Measurements from ENCODE around the gene STK32A. TPM values are rescaled to one million over a fixed set of nuclear protein-coding genes. Genes with fewer than 3 reads are reported as not detected.

The STK32A gene
- polyA plus RNA-seq, 1 donor (not counting 4 experiments of a cell fraction or from before 2014, with no cell fraction given): 0.01 TPM

DNA sequence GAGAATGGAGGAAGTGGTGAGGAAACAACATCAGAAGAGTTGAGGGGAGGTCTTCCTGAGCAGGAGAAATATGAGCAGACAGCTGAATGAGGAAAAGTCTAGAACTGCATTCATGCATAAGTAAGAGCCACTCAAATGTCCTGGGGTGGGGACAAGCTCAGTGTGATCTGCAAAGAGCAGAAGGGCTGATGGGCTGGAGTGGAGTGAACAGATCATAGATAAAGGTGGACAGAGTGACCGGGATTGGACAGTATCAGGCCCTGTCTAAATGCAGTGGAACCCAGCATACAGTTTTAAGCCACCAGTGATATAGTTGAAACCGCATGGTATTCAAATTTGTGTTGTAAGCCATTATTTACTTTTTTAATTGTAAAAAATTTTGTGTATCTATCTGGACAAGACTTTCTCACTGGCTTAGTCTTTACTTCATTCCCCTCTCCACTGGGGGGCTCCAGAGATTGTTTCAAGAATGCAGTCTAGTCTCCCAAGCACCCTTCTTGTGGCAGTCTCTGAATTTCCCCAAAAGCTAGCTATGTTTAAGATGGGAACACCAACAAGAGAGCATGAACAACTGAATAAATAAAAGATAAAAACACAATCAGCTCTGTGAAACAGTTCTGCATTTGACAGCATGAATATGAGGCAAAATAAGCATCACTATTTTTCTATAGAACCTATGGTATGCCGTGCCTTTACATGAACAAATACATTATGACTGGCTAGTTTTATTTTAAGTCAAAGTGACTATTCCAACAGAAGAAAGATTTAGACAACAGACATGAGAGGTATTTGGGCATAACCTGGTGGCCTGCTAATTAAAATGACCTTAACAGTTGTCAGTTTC is 10.7 kb upstream of the STK32A start:
- no peak for FAIRE-seq
- Histone ChIP-seq H3K9ac (ENCODE audit: control insufficient read depth, extremely low read depth, insufficient read depth, low read length) (no peak overlapping the region), H3K4me1 (ENCODE audit: control insufficient read depth, extremely low read depth, insufficient read depth, low read length) (no peaks in the 10 kb centered on the region), H3K9me1 (ENCODE audit: control insufficient read depth, extremely low read depth, insufficient read depth, low read length) (no peaks in the 10 kb centered on the region), H3K4me2 (ENCODE audit: control insufficient read depth, extremely low read depth, insufficient read depth, low read depth, low read length) (no peak overlapping the region), H3K27ac (ENCODE audit: control insufficient read depth, insufficient read depth, low read length) (no peak overlapping the region), H3K4me3 (ENCODE audit: control insufficient read depth in 2 of 3, extremely low read depth in 1 of 3, insufficient read depth in 2 of 3, low read depth in 1 of 3, low read length in 3 of 3) (no peak overlapping the region), H3K9me3 (ENCODE audit: control insufficient read depth, low read depth, low read length) (no peaks in the 10 kb centered on the region), H3K27me3 (ENCODE audit: control insufficient read depth, extremely low read depth, insufficient read depth, low read length) (no peaks in the 10 kb centered on the region), H3K36me3 (ENCODE audit: control insufficient read depth in 2 of 2, extremely low read depth in 1 of 2, insufficient read depth in 2 of 2, low read length in 2 of 2) (no peaks in the 10 kb centered on the region), H4K20me1 (ENCODE audit: control insufficient read depth, extremely low read depth, insufficient read depth, low read length) (no peaks in the 10 kb centered on the region), H2AFZ (ENCODE audit: control insufficient read depth, low read length) (no peak overlapping the region), H3K79me2 (ENCODE audit: control insufficient read depth, insufficient read depth, low read length) (no peaks in the 10 kb centered on the region)
- TF ChIP-seq, protein P1, sequence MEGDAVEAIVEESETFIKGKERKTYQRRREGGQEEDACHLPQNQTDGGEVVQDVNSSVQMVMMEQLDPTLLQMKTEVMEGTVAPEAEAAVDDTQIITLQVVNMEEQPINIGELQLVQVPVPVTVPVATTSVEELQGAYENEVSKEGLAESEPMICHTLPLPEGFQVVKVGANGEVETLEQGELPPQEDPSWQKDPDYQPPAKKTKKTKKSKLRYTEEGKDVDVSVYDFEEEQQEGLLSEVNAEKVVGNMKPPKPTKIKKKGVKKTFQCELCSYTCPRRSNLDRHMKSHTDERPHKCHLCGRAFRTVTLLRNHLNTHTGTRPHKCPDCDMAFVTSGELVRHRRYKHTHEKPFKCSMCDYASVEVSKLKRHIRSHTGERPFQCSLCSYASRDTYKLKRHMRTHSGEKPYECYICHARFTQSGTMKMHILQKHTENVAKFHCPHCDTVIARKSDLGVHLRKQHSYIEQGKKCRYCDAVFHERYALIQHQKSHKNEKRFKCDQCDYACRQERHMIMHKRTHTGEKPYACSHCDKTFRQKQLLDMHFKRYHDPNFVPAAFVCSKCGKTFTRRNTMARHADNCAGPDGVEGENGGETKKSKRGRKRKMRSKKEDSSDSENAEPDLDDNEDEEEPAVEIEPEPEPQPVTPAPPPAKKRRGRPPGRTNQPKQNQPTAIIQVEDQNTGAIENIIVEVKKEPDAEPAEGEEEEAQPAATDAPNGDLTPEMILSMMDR (optimal IDR thresholded peaks at IDR 0.05 in 1 of 3, IDR thresholded peaks at IDR 0.05 in 1 of 3, conservative IDR thresholded peaks at IDR 0.05 in 1 of 3; ENCODE audit: extremely low read depth in 1 of 3, insufficient read depth in 2 of 3, low read length in 3 of 3): peak in 2 of 3 experiments; percentile 12 to 29
- no peak for TF ChIP-seq EZH2 (IDR thresholded peaks at IDR 0.05; ENCODE audit: low read length)
- dilution Hi-C loops (cut with MboI; ENCODE audit: extremely low pct_ligation_motif_present, low sequenced_read_pairs): no loop called here
- no peak for DNase-seq (ENCODE audit: low read depth, low spot score)

DNA sequence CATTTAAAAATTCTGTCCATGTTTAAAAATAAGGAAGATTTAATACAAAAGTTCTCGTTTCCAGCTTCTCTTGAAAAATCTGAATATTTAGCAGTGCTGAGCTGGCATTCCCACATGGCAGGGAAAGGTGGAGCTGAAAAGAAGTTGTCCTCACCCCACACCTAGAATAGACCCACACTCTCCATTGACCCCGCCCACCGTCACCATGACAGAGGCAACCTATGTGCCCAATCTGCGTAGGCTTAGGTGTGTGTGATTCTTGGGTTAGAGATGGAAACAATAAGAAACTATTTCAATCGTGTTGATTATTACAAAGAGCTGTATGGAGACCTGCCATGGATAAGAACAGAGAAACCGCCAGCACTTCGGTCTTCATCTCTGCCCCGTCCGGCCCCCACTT is 8.9 kb upstream of the STK32A start:
- no peaks in the 10 kb centered on the region for H4K20me1 ChIP-seq (ENCODE audit: control insufficient read depth, extremely low read depth, insufficient read depth, low read length)
- H3K27me3 ChIP-seq (ENCODE audit: control insufficient read depth, extremely low read depth, insufficient read depth, low read length): no peaks in the 10 kb centered on the region
- TF ChIP-seq, protein P1 (optimal IDR thresholded peaks at IDR 0.05 in 1 of 3, IDR thresholded peaks at IDR 0.05 in 1 of 3, conservative IDR thresholded peaks at IDR 0.05 in 1 of 3; ENCODE audit: extremely low read depth in 1 of 3, insufficient read depth in 2 of 3, low read length in 3 of 3): no peak
- TF ChIP-seq EZH2 (IDR thresholded peaks at IDR 0.05; ENCODE audit: low read length): no peak
- no peaks in the 10 kb centered on the region for H3K9me3 ChIP-seq (ENCODE audit: control insufficient read depth, low read depth, low read length)
- dilution Hi-C loops (cut with MboI; ENCODE audit: extremely low pct_ligation_motif_present, low sequenced_read_pairs): no loop called here
- H2AFZ ChIP-seq (ENCODE audit: control insufficient read depth, low read length): no peak overlapping the region
- no peaks in the 10 kb centered on the region for H3K9me1 ChIP-seq (ENCODE audit: control insufficient read depth, extremely low read depth, insufficient read depth, low read length)
- H3K4me3 ChIP-seq (ENCODE audit: control insufficient read depth in 2 of 3, extremely low read depth in 1 of 3, insufficient read depth in 2 of 3, low read depth in 1 of 3, low read length in 3 of 3): no peak overlapping the region
- H3K79me2 ChIP-seq (ENCODE audit: control insufficient read depth, insufficient read depth, low read length): no peaks in the 10 kb centered on the region
- no peak overlapping the region for H3K4me2 ChIP-seq (ENCODE audit: control insufficient read depth, extremely low read depth, insufficient read depth, low read depth, low read length)
- FAIRE-seq: no peak
- no peaks in the 10 kb centered on the region for H3K36me3 ChIP-seq (ENCODE audit: control insufficient read depth in 2 of 2, extremely low read depth in 1 of 2, insufficient read depth in 2 of 2, low read length in 2 of 2)
- no peak overlapping the region for H3K9ac ChIP-seq (ENCODE audit: control insufficient read depth, extremely low read depth, insufficient read depth, low read length)
- no peak for DNase-seq (ENCODE audit: low read depth, low spot score)
- no peak overlapping the region for H3K27ac ChIP-seq (ENCODE audit: control insufficient read depth, insufficient read depth, low read length)
- no peaks in the 10 kb centered on the region for H3K4me1 ChIP-seq (ENCODE audit: control insufficient read depth, extremely low read depth, insufficient read depth, low read length)

All from keratinocyte (primary cell).